ENCODE results near the gene CHRNA1. TPM values are rescaled to one million over a fixed set of nuclear protein-coding genes. Genes with fewer than 3 reads are reported as not detected.

The CHRNA1 gene
- total RNA-seq, 4 donors from 2014 or later = 2.6 to 7.4 (median 3.0) TPM; not detected in 1

- Histone ChIP-seq H3K36me3 (no peaks in the 10 kb centered on the region), H3K27ac (no peak overlapping the region), H3K4me3 (no peak overlapping the region), H3K9me3 (no peaks in the 10 kb centered on the region), H3K4me1 (peaks cover 0 to 6% (median 0%) of the 10 kb centered on the region in 4 donors), H3K27me3 (no peaks in the 10 kb centered on the region)
- TF ChIP-seq POLR2AphosphoS5 (IDR thresholded peaks at IDR 0.05) (no peak), EP300 (IDR thresholded peaks at IDR 0.05; ENCODE audit: low read depth) (no peak), POLR2A (IDR thresholded peaks at IDR 0.05) (no peak), CTCF (IDR thresholded peaks at IDR 0.05) (no peak)
- in situ Hi-C loops (cut with MboI; ENCODE audit: low pct_ligation_motif_present in 1 of 4, low pct_unique_long_range_greater_than_20kb in 1 of 4, low sequenced_read_pairs in 3 of 4) = no loop called here
- WGBS, 2 donors (ENCODE audit: low coverage in 1 of 2) = 84 to 86% methylated on average over 8 of the region's 8 CpGs
- DNase-seq = no peak
- intact Hi-C loops (cut with DNase I; ENCODE audit: low total_unique reads) = no loop called here
Measured at GRCh38 chr2:174791020-174791419, 26.7 kb upstream of the CHRNA1 start.

GRCh38 chr2:174789001-174789400 lies 24.7 kb upstream of the CHRNA1 start:
- Histone ChIP-seq H3K4me1 (peaks cover 0 to 6% (median 0%) of the 10 kb centered on the region in 4 donors), H3K4me3 (no peak overlapping the region), H3K27ac (no peak overlapping the region), H3K36me3 (no peaks in the 10 kb centered on the region), H3K9me3 (no peaks in the 10 kb centered on the region), H3K27me3 (no peaks in the 10 kb centered on the region)
- intact Hi-C loops (cut with DNase I; ENCODE audit: low total_unique reads) (no loop called here), in situ Hi-C loops (cut with MboI; ENCODE audit: low pct_ligation_motif_present in 1 of 4, low pct_unique_long_range_greater_than_20kb in 1 of 4, low sequenced_read_pairs in 3 of 4) (no loop called here)
- no peak for TF ChIP-seq POLR2AphosphoS5 (IDR thresholded peaks at IDR 0.05)
- TF ChIP-seq CTCF (IDR thresholded peaks at IDR 0.05) = no peak
- TF ChIP-seq POLR2A (IDR thresholded peaks at IDR 0.05) = no peak
- no peak for TF ChIP-seq EP300 (IDR thresholded peaks at IDR 0.05; ENCODE audit: low read depth)
- WGBS, 2 donors (ENCODE audit: low coverage in 1 of 2) = 80 to 90% methylated on average over 8 to 16 of the region's 16 CpGs
- DNase-seq = no peak

- Histone ChIP-seq H3K9me3 (no peaks in the 10 kb centered on the region), H3K27ac (no peak overlapping the region), H3K27me3 (no peaks in the 10 kb centered on the region), H3K4me1 (peaks cover 0 to 6% (median 0%) of the 10 kb centered on the region in 4 donors), H3K36me3 (no peaks in the 10 kb centered on the region), H3K4me3 (no peak overlapping the region)
- no peak for DNase-seq
- intact Hi-C loops (cut with DNase I; ENCODE audit: low total_unique reads) = no loop called here
- in situ Hi-C loops (cut with MboI; ENCODE audit: low pct_ligation_motif_present in 1 of 4, low pct_unique_long_range_greater_than_20kb in 1 of 4, low sequenced_read_pairs in 3 of 4) = no loop called here
- TF ChIP-seq POLR2AphosphoS5 (IDR thresholded peaks at IDR 0.05) = no peak
- no peak for TF ChIP-seq EP300 (IDR thresholded peaks at IDR 0.05; ENCODE audit: low read depth)
- TF ChIP-seq POLR2A (IDR thresholded peaks at IDR 0.05) = no peak
- TF ChIP-seq CTCF (IDR thresholded peaks at IDR 0.05) = no peak
- 67% methylated on average over 14 of the region's 15 CpGs; no CpG with 5 or more reads in 1 of the 2 donors for WGBS, 2 donors (ENCODE audit: low coverage in 1 of 2)
Measured at GRCh38 chr2:174788291-174788929, 24.1 kb upstream of the CHRNA1 start.

GRCh38 chr2:174787487-174788205 lies 23.4 kb upstream of the CHRNA1 start:
- 71 to 77% methylated on average over 3 to 5 of the region's 5 CpGs for WGBS, 2 donors (ENCODE audit: low coverage in 1 of 2)
- no peak overlapping the region for H3K27ac ChIP-seq
- DNase-seq = no peak
- intact Hi-C loops (cut with DNase I; ENCODE audit: low total_unique reads) (no loop called here), in situ Hi-C loops (cut with MboI; ENCODE audit: low pct_ligation_motif_present in 1 of 4, low pct_unique_long_range_greater_than_20kb in 1 of 4, low sequenced_read_pairs in 3 of 4) (no loop called here)
- no peaks in the 10 kb centered on the region for H3K27me3 ChIP-seq
- no peak overlapping the region for H3K4me3 ChIP-seq
- no peaks in the 10 kb centered on the region for H3K36me3 ChIP-seq
- peaks cover 0 to 6% (median 0%) of the 10 kb centered on the region in 4 donors for H3K4me1 ChIP-seq
- H3K9me3 ChIP-seq = no peaks in the 10 kb centered on the region
- TF ChIP-seq POLR2AphosphoS5 (IDR thresholded peaks at IDR 0.05) (no peak), CTCF (IDR thresholded peaks at IDR 0.05) (no peak), EP300 (IDR thresholded peaks at IDR 0.05; ENCODE audit: low read depth) (no peak), POLR2A (IDR thresholded peaks at IDR 0.05) (no peak)
